Measurements from ENCODE around the gene CTIF.

DNA sequence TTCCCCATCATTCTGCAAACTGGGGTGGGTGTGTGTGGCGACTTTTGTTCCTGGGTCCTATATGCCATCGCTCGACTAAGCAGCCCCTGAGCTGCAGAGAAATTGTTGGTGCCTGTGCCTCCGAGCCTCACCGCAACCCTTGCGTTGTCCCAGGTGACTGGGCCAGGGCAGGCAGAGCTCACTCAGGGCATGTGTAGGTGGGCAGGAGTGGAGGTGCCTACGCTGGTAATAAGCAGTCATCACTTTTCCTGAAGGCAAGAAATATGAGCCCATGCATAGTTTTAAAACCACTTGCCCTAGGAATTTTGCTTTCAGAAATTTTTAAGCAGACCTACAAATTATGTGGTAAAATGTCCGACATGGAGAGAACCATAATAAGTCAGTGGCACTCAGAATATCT is 214.1 kb downstream of the CTIF start:
- TF ChIP-seq EZH2 (IDR thresholded peaks at IDR 0.05) (no peak), POLR2AphosphoS5 (IDR thresholded peaks at IDR 0.05; ENCODE audit: borderline replicate concordance, low read depth, low read length) (no peak)
